ENCODE data around the gene SLC9A1.
"Not testable (repeated sequence)": the region's sequence is repeated elsewhere in the genome, so short reads cannot be mapped to it uniquely, and the experiment has no call there.

SLC9A1 gene

GRCh38 chr1:27154991-27155781 is at the start of gene SLC9A1:
TSS of gene SLC9A1 (minus strand) at chr1:27155125. CDS start at chr1:27154334, 791 bp downstream.
- peak within 1 kb of the TSS; percentile 79 for H3K4me3 ChIP-seq (ENCODE audit: low read depth, low read length)
- H3K9ac ChIP-seq (ENCODE audit: low read length) = peak within 1 kb of the TSS; percentile 91
- peak within 1 kb of the TSS; percentile 58; the same call in 1 of the 2 replicates for H3K27ac ChIP-seq (ENCODE audit: low read depth, low read length)
- no peaks in the 10 kb centered on the region for H3K27me3 ChIP-seq (ENCODE audit: control insufficient read depth, insufficient read depth, low read length)
- peaks cover 30% of the 10 kb centered on the region for H3K4me1 ChIP-seq (ENCODE audit: control insufficient read depth, insufficient read depth, low read length)
- H3K36me3 ChIP-seq (ENCODE audit: control insufficient read depth, insufficient read depth, low read length) = no peaks in the 10 kb centered on the region
- H3K9me3 ChIP-seq (ENCODE audit: control insufficient read depth, insufficient read depth, low read depth, low read length) = no peaks in the 10 kb centered on the region

GRCh38 chr1:27203946-27204345 is 49.0 kb upstream of the SLC9A1 start:
- no peaks in the 10 kb centered on the region for H3K9me3 ChIP-seq (ENCODE audit: control insufficient read depth, insufficient read depth, low read depth, low read length)
- H3K4me3 ChIP-seq (ENCODE audit: low read depth, low read length) = no peak overlapping the region
- H3K27ac ChIP-seq (ENCODE audit: low read depth, low read length) = no peak overlapping the region
- H3K36me3 ChIP-seq (ENCODE audit: control insufficient read depth, insufficient read depth, low read length) = no peaks in the 10 kb centered on the region
- H3K27me3 ChIP-seq (ENCODE audit: control insufficient read depth, insufficient read depth, low read length) = no peaks in the 10 kb centered on the region
- no peaks in the 10 kb centered on the region for H3K4me1 ChIP-seq (ENCODE audit: control insufficient read depth, insufficient read depth, low read length)
- H3K9ac ChIP-seq (ENCODE audit: low read length) = no peak overlapping the region

GRCh38 chr1:27201295-27201694 is 46.4 kb upstream of the SLC9A1 start:
- no peaks in the 10 kb centered on the region for H3K36me3 ChIP-seq (ENCODE audit: control insufficient read depth, insufficient read depth, low read length)
- H3K4me1 ChIP-seq (ENCODE audit: control insufficient read depth, insufficient read depth, low read length) = no peaks in the 10 kb centered on the region
- no peak overlapping the region for H3K4me3 ChIP-seq (ENCODE audit: low read depth, low read length)
- no peak overlapping the region for H3K9ac ChIP-seq (ENCODE audit: low read length)
- no peak overlapping the region for H3K27ac ChIP-seq (ENCODE audit: low read depth, low read length)
- no peaks in the 10 kb centered on the region for H3K27me3 ChIP-seq (ENCODE audit: control insufficient read depth, insufficient read depth, low read length)
- H3K9me3 ChIP-seq (ENCODE audit: control insufficient read depth, insufficient read depth, low read depth, low read length) = no peaks in the 10 kb centered on the region

GRCh38 chr1:27193194-27193593 is 38.3 kb upstream of the SLC9A1 start:
- no peaks in the 10 kb centered on the region for H3K36me3 ChIP-seq (ENCODE audit: control insufficient read depth, insufficient read depth, low read length)
- no peaks in the 10 kb centered on the region for H3K4me1 ChIP-seq (ENCODE audit: control insufficient read depth, insufficient read depth, low read length)
- no peak overlapping the region for H3K4me3 ChIP-seq (ENCODE audit: low read depth, low read length)
- H3K27me3 ChIP-seq (ENCODE audit: control insufficient read depth, insufficient read depth, low read length) = no peaks in the 10 kb centered on the region
- H3K27ac ChIP-seq (ENCODE audit: low read depth, low read length) = no peak overlapping the region
- H3K9me3 ChIP-seq (ENCODE audit: control insufficient read depth, insufficient read depth, low read depth, low read length) = no peaks in the 10 kb centered on the region
- no peak overlapping the region for H3K9ac ChIP-seq (ENCODE audit: low read length)

GRCh38 chr1:27192039-27192529 is 37.2 kb upstream of the SLC9A1 start:
- no peak overlapping the region for H3K27ac ChIP-seq (ENCODE audit: low read depth, low read length)
- no peak overlapping the region for H3K4me3 ChIP-seq (ENCODE audit: low read depth, low read length)

GRCh38 chr1:27184665-27185064 is 29.7 kb upstream of the SLC9A1 start:
- not testable (repeated sequence) for H3K4me1 ChIP-seq (ENCODE audit: control insufficient read depth, insufficient read depth, low read length); H3K27ac ChIP-seq (ENCODE audit: low read depth, low read length); H3K4me3 ChIP-seq (ENCODE audit: low read depth, low read length); H3K27me3 ChIP-seq (ENCODE audit: control insufficient read depth, insufficient read depth, low read length); H3K36me3 ChIP-seq (ENCODE audit: control insufficient read depth, insufficient read depth, low read length); H3K9ac ChIP-seq (ENCODE audit: low read length)
- H3K9me3 ChIP-seq (ENCODE audit: control insufficient read depth, insufficient read depth, low read depth, low read length) = peaks cover 49% of the 10 kb centered on the region

More at GRCh38 chr1:27192039-27192529, 37.2 kb upstream of the SLC9A1 start:
- Histone ChIP-seq H3K27me3 (ENCODE audit: control insufficient read depth, insufficient read depth, low read length) (no peaks in the 10 kb centered on the region), H3K4me1 (ENCODE audit: control insufficient read depth, insufficient read depth, low read length) (no peaks in the 10 kb centered on the region), H3K9ac (ENCODE audit: low read length) (no peak overlapping the region), H3K9me3 (ENCODE audit: control insufficient read depth, insufficient read depth, low read depth, low read length) (no peaks in the 10 kb centered on the region), H3K36me3 (ENCODE audit: control insufficient read depth, insufficient read depth, low read length) (no peaks in the 10 kb centered on the region)

- Histone ChIP-seq H3K36me3 (ENCODE audit: control insufficient read depth, insufficient read depth, low read length) (no peaks in the 10 kb centered on the region), H3K9ac (ENCODE audit: low read length) (no peak overlapping the region), H3K27ac (ENCODE audit: low read depth, low read length) (no peak overlapping the region), H3K4me3 (ENCODE audit: low read depth, low read length) (no peak overlapping the region), H3K9me3 (ENCODE audit: control insufficient read depth, insufficient read depth, low read depth, low read length) (peaks cover 49% of the 10 kb centered on the region), H3K4me1 (ENCODE audit: control insufficient read depth, insufficient read depth, low read length) (no peaks in the 10 kb centered on the region), H3K27me3 (ENCODE audit: control insufficient read depth, insufficient read depth, low read length) (no peaks in the 10 kb centered on the region)
These were observed 25.1 kb upstream of the SLC9A1 start for GRCh38 chr1:27179979-27180378.

GRCh38 chr1:27179379-27179778 is 24.5 kb upstream of the SLC9A1 start:
- Histone ChIP-seq H3K9ac (ENCODE audit: low read length) (no peak overlapping the region), H3K36me3 (ENCODE audit: control insufficient read depth, insufficient read depth, low read length) (no peaks in the 10 kb centered on the region), H3K27ac (ENCODE audit: low read depth, low read length) (no peak overlapping the region), H3K4me1 (ENCODE audit: control insufficient read depth, insufficient read depth, low read length) (no peaks in the 10 kb centered on the region), H3K4me3 (ENCODE audit: low read depth, low read length) (no peak overlapping the region), H3K9me3 (ENCODE audit: control insufficient read depth, insufficient read depth, low read depth, low read length) (peaks cover 43% of the 10 kb centered on the region), H3K27me3 (ENCODE audit: control insufficient read depth, insufficient read depth, low read length) (no peaks in the 10 kb centered on the region)

GRCh38 chr1:27176954-27177353 is 22.0 kb upstream of the SLC9A1 start:
- Histone ChIP-seq H3K9ac (ENCODE audit: low read length) (no peak overlapping the region), H3K4me3 (ENCODE audit: low read depth, low read length) (no peak overlapping the region), H3K9me3 (ENCODE audit: control insufficient read depth, insufficient read depth, low read depth, low read length) (peaks cover 24% of the 10 kb centered on the region), H3K4me1 (ENCODE audit: control insufficient read depth, insufficient read depth, low read length) (no peaks in the 10 kb centered on the region), H3K27me3 (ENCODE audit: control insufficient read depth, insufficient read depth, low read length) (no peaks in the 10 kb centered on the region), H3K27ac (ENCODE audit: low read depth, low read length) (no peak overlapping the region), H3K36me3 (ENCODE audit: control insufficient read depth, insufficient read depth, low read length) (no peaks in the 10 kb centered on the region)

GRCh38 chr1:27176323-27176722 is 21.4 kb upstream of the SLC9A1 start:
- Histone ChIP-seq H3K4me1 (ENCODE audit: control insufficient read depth, insufficient read depth, low read length) (no peaks in the 10 kb centered on the region), H3K36me3 (ENCODE audit: control insufficient read depth, insufficient read depth, low read length) (no peaks in the 10 kb centered on the region)

GRCh38 chr1:27172992-27173391 is 18.1 kb upstream of the SLC9A1 start:
- H3K9ac ChIP-seq (ENCODE audit: low read length); H3K27ac ChIP-seq (ENCODE audit: low read depth, low read length); H3K27me3 ChIP-seq (ENCODE audit: control insufficient read depth, insufficient read depth, low read length); H3K4me1 ChIP-seq (ENCODE audit: control insufficient read depth, insufficient read depth, low read length); H3K36me3 ChIP-seq (ENCODE audit: control insufficient read depth, insufficient read depth, low read length); H3K9me3 ChIP-seq (ENCODE audit: control insufficient read depth, insufficient read depth, low read depth, low read length); H3K4me3 ChIP-seq (ENCODE audit: low read depth, low read length): not testable (repeated sequence)

More at GRCh38 chr1:27176323-27176722, 21.4 kb upstream of the SLC9A1 start:
- H3K4me3 ChIP-seq (ENCODE audit: low read depth, low read length) = no peak overlapping the region
- H3K9me3 ChIP-seq (ENCODE audit: control insufficient read depth, insufficient read depth, low read depth, low read length) = peaks cover 21% of the 10 kb centered on the region
- H3K27ac ChIP-seq (ENCODE audit: low read depth, low read length) = no peak overlapping the region
- no peaks in the 10 kb centered on the region for H3K27me3 ChIP-seq (ENCODE audit: control insufficient read depth, insufficient read depth, low read length)
- H3K9ac ChIP-seq (ENCODE audit: low read length) = no peak overlapping the region
